ENCODE measurements around the gene BEX5. TPM values are rescaled to one million over a fixed set of nuclear protein-coding genes. Genes with fewer than 3 reads are reported as not detected.

The BEX5 gene
- total RNA-seq, 1 donor from 2014 or later: 0.97 TPM

Other genes with a start within 250 kb of the BEX5 start
- gene ZMAT1, start 223.9 kb downstream of the BEX5 start, total RNA-seq: 3.8 TPM
- 0.27 TPM for gene TCEAL2, start 30.3 kb downstream of the BEX5 start, total RNA-seq
- gene TCEAL6, start 13.5 kb downstream of the BEX5 start, total RNA-seq: not detected
- not detected for gene TCP11X1, start 59.3 kb upstream of the BEX5 start, total RNA-seq
- gene NXF2, start 91.2 kb upstream of the BEX5 start, total RNA-seq: not detected